GM12873 (cell line): ENCODE measurements around the gene PEG3.

Experiments used
- TF ChIP-seq, protein P1 (sequence below): IDR thresholded peaks from 2 replicates; pipeline ENCODE4 v1.5.1; 2012; ENCODE audit warnings: low read depth, mild to moderate bottlenecking, moderate library complexity, low read length, control low read depth; ENCODE audit not compliant: insufficient read depth; ENCODE audit errors: missing control alignments

The PEG3 gene

DNA sequence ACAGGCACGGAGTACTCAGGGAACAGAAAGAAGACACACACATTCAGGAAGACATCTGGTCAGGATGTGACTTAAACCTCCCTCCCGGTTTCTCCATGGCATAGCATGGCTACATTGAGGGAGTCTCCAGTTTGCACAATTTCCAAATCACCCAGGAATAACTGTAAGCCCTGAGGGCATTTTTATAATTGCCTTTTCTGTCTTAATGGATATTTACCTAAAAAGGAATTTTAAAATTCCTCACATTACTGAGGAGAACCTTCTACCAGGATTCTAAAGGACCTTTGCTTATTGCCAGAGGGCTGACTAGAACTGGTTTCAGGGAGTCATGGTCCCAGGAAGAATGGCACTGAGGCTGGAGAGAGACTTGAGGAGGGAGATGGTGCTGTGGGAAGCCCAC, 21.4 kb downstream of the PEG3 start:
- TF ChIP-seq, protein P1, sequence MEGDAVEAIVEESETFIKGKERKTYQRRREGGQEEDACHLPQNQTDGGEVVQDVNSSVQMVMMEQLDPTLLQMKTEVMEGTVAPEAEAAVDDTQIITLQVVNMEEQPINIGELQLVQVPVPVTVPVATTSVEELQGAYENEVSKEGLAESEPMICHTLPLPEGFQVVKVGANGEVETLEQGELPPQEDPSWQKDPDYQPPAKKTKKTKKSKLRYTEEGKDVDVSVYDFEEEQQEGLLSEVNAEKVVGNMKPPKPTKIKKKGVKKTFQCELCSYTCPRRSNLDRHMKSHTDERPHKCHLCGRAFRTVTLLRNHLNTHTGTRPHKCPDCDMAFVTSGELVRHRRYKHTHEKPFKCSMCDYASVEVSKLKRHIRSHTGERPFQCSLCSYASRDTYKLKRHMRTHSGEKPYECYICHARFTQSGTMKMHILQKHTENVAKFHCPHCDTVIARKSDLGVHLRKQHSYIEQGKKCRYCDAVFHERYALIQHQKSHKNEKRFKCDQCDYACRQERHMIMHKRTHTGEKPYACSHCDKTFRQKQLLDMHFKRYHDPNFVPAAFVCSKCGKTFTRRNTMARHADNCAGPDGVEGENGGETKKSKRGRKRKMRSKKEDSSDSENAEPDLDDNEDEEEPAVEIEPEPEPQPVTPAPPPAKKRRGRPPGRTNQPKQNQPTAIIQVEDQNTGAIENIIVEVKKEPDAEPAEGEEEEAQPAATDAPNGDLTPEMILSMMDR = no peak

DNA sequence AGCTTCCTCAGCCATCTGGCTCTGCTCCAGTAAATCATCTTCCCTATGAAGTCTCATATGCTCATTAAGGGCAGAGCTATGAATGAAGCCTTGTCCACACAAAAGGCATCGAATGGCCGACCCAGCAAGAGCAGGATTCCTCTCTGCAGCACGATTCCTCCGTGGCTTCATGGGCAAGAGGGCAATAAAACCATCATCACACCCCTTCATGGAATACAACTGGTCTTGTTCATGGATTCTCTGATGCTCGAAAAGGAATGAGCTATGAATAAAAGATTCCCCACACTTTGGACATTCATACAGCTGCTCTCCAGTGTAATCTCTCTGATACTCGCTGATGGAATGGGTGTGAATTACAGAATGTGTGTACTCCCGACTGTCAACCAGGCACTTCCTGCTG, 25.9 kb downstream of the PEG3 start:
- TF ChIP-seq, protein P1 = no peak

DNA sequence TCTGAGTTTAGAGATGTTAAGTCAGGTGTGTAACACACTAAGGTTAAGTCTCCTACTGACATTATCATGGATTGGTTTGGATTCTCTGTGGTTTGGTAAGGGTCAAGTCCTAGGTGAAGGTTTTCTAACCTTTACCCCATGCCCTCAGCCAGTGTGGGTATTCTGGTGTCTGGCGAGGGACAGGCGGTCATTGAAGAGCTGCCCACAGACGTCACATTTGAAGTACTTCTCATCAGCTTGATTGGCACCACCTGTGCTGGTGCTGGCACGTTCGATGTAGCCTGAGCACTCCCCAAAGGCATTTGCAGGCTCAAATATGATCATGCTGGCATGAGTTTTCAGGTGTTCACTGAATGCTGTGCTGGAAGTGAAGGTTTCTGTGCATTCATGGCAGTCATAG, 27.0 kb downstream of the PEG3 start:
- TF ChIP-seq, protein P1 = no peak

DNA sequence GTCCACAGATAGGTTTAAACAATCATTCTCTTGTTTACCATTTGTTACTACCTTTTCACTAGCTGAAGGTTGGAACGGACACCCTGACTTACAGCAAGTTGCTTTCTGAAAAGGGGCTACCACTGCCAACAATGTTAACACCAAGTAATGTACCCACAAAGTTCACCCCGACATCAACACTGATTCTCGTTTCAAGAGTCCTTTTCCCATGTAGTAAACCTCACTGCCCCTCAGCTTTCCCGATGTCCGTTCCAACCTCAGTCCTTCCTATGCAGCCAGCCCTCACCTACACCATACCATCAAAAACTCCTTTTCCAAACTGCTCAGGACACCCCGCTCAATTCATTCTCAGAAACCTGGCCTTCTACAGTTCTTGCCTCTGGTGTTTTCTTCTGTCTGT, 29.0 kb downstream of the PEG3 start:
- TF ChIP-seq, protein P1 = no peak

DNA sequence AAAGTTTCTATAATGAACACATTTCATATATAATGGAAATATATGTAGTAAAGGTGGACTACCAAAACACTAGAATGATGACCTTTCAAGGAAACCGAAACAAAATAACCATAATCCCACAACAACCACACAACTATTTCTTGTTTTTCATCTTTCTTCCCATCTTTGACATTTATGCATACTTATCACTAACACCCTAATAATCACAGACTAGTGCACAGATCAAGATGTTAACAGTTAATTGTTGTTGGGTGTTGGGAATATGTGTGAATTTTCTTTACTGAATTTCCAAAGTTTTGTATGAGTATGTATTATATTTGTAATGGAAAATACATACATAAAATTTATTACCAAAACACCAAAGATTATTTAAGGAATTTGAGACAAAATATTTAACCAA, 30.3 kb downstream of the PEG3 start:
- TF ChIP-seq, protein P1 = no peak

DNA sequence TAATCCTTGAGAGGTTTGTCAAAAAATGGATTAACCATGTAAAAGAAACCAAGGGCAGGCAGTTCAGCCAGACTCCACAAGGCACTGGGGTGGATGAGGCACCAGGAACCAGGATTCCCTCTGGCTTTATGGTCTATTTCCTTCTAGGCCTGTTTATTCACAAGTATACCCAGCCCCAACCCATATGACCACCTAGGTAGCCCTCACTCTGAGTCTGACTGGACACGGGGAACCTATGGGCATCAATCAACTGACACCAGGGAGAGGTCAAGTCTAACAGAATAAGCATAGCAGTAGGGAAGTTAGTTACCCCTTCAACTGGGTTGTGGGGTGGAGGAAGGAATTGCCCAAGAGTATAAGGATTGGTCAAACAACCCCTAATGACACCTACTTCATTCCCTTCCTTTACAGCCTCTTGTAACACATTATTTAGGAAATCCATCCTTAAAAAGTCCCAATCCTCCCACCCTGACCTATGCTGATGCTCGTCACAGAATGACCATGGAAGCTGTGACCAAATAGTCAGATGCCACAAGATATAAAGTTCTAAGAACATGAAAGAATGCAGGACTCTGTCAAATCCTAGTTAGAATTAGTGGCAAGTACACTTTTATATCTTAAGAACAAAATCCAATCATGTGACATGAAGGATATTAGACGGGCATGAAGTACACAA, 31.7 kb downstream of the PEG3 start:
- TF ChIP-seq, protein P1 = no peak

DNA sequence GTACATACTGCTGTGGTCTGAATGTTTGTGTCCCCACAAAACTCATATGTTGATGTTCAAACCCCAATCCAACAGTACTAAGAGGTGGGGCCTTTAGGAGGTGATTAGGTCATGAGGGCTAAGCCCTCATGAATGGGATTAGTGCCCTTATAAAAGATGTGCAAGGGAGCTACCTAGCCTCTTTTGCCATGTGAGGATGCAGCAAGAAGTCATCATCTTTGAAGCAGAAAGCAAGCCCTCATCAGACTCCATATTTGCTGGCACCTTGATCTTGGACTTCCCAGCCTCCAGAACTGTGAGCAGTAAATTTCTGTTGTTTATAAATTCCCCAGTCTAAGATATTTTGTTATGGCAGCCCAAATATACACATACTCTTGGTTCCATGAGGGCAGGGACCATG, 33.9 kb downstream of the PEG3 start:
- TF ChIP-seq, protein P1 = no peak
